HAP-1 (cell line): ENCODE data around the gene MTMR1.
A peak's percentile ranks its signal among the peaks of the same experiment; 100 is the strongest.

Experiments used
- DNase-seq, 2 experiments: peaks; one replicate each; pipeline ENCODE4 v3.0.0-alpha.2; 2016 to 2020; ENCODE audit warnings: low spot score in 2 of 2
- H3K27me3 ChIP-seq: fragments of 250-450 bp; sonication (Bioruptor Pico); 2 replicates; pipeline ENCODE4 v1.5.1; 2020; ENCODE audit warnings: low read depth, mild to moderate bottlenecking, moderate library complexity
- H3K36me3 ChIP-seq: fragments of 250-450 bp; sonication (Bioruptor Pico); replicated peaks from 2 replicates; pipeline ENCODE4 v1.5.1; 2020; ENCODE audit warnings: mild to moderate bottlenecking
- H3K4me1 ChIP-seq: fragments of 250-450 bp; sonication (Bioruptor Pico); 2 replicates; pipeline ENCODE4 v1.5.1; 2020; ENCODE audit warnings: mild to moderate bottlenecking
- H3K4me3 ChIP-seq: fragments of 250-450 bp; sonication (Bioruptor Pico); 2 replicates; pipeline ENCODE4 v1.5.1; 2020; ENCODE audit warnings: mild to moderate bottlenecking, moderate library complexity
- H3K9me3 ChIP-seq: fragments of 250-450 bp; sonication (Bioruptor Pico); 2 replicates; pipeline ENCODE4 v1.5.1; 2020; ENCODE audit warnings: mild to moderate bottlenecking, moderate library complexity
- in situ Hi-C: fragments of 300-500 bp; cut with MboI; formaldehyde crosslinking; loops from 3 replicates; pipeline ENCODE4 v1.14.3; 2020; ENCODE audit warnings: low sequenced_read_pairs, inconsistent platforms, mixed read lengths

The MTMR1 gene

DNA sequence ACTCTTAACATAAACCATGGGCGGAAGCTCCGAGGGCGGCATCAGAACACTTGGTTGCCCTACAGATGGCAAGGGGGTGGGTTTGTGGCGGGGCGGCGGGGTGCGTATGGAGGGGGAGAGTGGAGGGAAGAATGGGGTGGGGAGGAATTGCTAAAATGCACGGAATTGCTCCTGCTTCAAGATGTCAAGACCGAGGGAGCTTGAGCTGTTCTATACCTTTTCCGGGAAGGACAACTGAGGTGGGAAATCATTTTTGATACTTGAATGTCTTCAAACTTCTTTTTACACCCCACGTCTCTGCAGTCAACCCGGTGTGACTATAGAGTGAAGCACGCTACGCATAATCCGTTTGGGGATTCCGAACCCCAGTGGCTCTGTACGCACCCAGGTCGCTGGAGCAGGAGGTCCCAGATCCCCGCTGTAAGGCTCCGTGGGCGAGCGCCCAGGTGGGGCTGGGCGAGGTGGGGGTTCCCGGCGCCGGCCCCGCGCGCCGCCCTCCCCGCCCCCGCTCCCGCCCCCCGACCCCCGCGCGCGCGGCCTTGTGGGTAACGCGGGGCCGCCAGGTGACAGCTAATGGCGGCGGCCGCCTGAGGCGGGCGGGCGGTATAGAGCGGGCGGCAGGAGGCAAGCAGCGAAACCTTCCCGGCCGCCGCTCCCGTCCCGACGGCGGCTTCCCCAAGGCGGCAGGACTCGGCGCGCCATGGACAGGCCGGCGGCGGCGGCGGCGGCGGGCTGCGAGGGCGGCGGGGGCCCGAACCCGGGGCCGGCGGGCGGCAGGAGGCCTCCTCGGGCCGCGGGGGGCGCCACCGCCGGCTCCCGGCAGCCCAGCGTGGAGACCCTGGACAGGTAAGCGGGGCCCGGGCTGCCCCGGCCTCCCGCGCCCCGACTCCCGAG lies at the start of gene MTMR1:
Gene MTMR1 (plus strand): TSS at position 566 of the 894 bp plus-strand sequence. CDS start 135 bp downstream, at position 701.
- H3K9me3 ChIP-seq = no peaks in the 10 kb centered on the region
- DNase-seq = peak; percentile 28 to 68
- H3K27me3 ChIP-seq = no peaks in the 10 kb centered on the region
- no peaks in the 10 kb centered on the region; the same call in 1 of the 2 replicates for H3K36me3 ChIP-seq
- in situ Hi-C loops = loop anchor here (25.0 kb wide), 1 partner anchor 731 kb away; no protein-coding TSS in a partner anchor
- peak within 1 kb of the TSS; percentile 49 for H3K4me3 ChIP-seq
- H3K4me1 ChIP-seq = no peaks in the 10 kb centered on the region; the same call in 1 of the 2 replicates

- no peak for DNase-seq
- Histone ChIP-seq H3K4me1 (no peaks in the 10 kb centered on the region), H3K4me3 (no peak overlapping the region), H3K36me3 (no peaks in the 10 kb centered on the region), H3K27me3 (no peaks in the 10 kb centered on the region), H3K9me3 (no peaks in the 10 kb centered on the region)
- in situ Hi-C loops = no loop called here
Measured at GRCh38 chrX:150643958-150644357, 49.2 kb upstream of the MTMR1 start.

GRCh38 chrX:150644422-150644821 lies 48.8 kb upstream of the MTMR1 start:
- DNase-seq = no peak
- Histone ChIP-seq H3K4me1 (no peaks in the 10 kb centered on the region), H3K36me3 (no peaks in the 10 kb centered on the region), H3K27me3 (no peaks in the 10 kb centered on the region), H3K4me3 (no peak overlapping the region), H3K9me3 (no peaks in the 10 kb centered on the region)
- in situ Hi-C loops = no loop called here

GRCh38 chrX:150647331-150647730 lies 45.9 kb upstream of the MTMR1 start:
- in situ Hi-C loops = no loop called here
- Histone ChIP-seq H3K36me3 (no peaks in the 10 kb centered on the region), H3K9me3 (no peaks in the 10 kb centered on the region), H3K4me3 (no peak overlapping the region), H3K4me1 (no peaks in the 10 kb centered on the region), H3K27me3 (no peaks in the 10 kb centered on the region)
- DNase-seq = no peak

DNA sequence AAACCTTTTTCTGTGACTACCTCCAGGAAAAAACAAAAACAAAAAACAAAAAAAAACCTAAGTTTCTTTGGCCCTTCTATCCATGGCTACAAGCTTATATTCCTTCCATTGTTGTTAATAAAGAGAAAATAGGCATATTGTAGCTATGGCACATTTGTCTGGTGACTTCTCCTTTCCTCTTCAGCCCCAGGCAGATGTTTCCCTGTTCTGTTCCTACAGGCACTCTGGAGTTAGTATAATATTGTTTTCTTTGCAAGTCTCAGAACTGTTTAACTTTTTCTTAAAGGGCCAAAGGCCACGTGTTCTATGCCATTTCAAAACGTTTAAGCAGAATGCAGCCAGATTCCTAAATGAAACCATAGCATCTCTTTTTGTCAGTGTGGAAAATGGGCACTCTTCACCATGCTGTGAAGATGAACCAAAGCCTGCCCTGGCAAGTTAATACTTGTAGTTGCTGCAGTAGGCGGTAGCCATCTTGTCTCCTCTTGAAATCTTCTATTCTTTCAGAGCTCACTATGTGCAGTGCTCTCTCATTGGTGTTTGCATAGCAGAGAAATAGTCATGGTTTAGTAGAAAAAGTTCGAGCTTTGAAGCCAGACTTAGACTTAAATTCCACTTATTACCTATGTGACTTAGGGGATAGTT lies 44.8 kb upstream of the MTMR1 start:
- no peak for DNase-seq
- Histone ChIP-seq H3K4me1 (no peaks in the 10 kb centered on the region), H3K9me3 (no peaks in the 10 kb centered on the region), H3K36me3 (no peaks in the 10 kb centered on the region), H3K4me3 (no peak overlapping the region), H3K27me3 (no peaks in the 10 kb centered on the region)
- in situ Hi-C loops = no loop called here

DNA sequence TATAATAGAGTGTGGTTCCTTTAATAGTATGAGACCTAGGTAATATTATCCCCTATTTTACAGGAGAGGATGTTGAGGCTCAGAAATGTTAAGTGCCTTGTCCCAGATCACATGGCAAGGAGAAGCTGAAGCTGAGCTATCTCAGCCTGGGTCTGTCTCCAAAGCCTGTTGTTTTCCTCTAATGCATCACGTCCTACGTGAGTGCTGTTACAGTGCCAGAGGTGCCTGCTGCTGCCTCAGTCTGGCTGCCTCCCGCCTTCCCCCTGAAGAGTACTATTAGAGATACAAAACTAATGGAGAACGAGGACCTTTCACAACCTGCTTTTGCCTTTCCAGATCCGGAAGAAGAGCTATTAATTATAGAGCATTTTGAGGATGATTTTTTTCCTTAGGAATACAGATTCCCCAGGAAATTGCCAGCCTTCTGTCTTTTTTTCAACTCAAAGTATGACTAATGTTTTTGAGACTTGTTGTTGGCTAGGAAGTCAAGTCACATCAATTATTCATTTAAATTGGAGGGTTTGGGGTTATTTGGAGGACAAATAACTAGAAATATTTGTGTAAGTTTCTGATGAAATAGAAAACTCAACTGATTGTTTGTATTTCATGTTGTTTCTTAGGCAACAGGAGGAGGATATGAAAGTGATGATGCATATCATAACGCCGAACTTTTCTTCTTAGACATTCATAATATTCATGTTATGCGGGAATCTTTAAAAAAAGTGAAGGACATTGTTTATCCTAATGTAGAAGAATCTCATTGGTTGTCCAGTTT lies 43.9 kb upstream of the MTMR1 start:
- no peak overlapping the region for H3K4me3 ChIP-seq
- DNase-seq = no peak
- in situ Hi-C loops = no loop called here

GRCh38 chrX:150651906-150652305 lies 41.3 kb upstream of the MTMR1 start:
- no peak overlapping the region for H3K4me3 ChIP-seq
- in situ Hi-C loops = no loop called here
- no peaks in the 10 kb centered on the region for H3K4me1 ChIP-seq
- no peaks in the 10 kb centered on the region for H3K27me3 ChIP-seq
- no peak for DNase-seq
- H3K9me3 ChIP-seq = no peaks in the 10 kb centered on the region
- no peaks in the 10 kb centered on the region for H3K36me3 ChIP-seq

More for the DNA sequence above, 43.9 kb upstream of the MTMR1 start:
- Histone ChIP-seq H3K9me3 (no peaks in the 10 kb centered on the region), H3K27me3 (no peaks in the 10 kb centered on the region), H3K36me3 (no peaks in the 10 kb centered on the region), H3K4me1 (no peaks in the 10 kb centered on the region)

DNA sequence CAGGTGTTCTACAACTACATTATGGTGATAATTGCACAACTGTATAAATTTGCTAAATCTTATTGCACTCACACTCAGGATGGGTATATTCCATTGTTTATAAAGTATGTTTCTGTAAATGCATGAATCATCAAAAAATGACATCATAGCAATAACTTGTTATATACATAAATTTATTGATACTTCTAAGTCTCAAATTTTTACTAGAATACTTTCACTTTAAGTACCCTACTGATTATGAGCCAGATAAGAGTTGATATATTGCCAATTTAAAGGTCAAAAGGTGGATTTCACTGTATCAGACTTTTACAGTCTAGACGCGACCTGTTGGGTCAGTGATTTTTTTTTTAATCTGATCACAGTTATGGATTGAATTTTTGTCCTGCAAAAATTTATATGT lies 37.4 kb upstream of the MTMR1 start:
- in situ Hi-C loops = no loop called here
- no peaks in the 10 kb centered on the region for H3K36me3 ChIP-seq

DNA sequence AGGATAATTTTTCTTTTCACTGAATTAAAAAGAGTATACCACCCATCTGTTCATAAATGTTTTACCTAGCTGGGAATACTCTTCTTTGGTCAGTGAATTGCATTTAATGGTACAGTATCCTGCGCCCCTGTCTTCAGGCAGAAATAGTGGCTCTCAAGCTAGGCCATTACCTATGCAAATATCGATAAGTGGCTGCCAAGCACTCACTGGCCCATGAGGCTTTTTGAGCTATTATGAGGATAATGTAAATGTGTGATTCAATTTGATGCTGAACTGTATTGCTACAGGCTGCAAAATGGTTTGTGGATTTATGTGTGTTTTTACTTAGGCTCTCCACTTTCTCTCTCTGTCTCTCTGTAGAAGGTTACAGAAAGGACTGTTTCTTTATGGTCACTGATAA lies 30.1 kb upstream of the MTMR1 start:
- in situ Hi-C loops = no loop called here
- H3K4me1 ChIP-seq = peaks cover 6% of the 10 kb centered on the region
- no peak overlapping the region for H3K4me3 ChIP-seq
- H3K36me3 ChIP-seq = no peaks in the 10 kb centered on the region
- no peaks in the 10 kb centered on the region for H3K27me3 ChIP-seq
- H3K9me3 ChIP-seq = no peaks in the 10 kb centered on the region
- no peak for DNase-seq

More for the DNA sequence above, 37.4 kb upstream of the MTMR1 start:
- Histone ChIP-seq H3K27me3 (no peaks in the 10 kb centered on the region), H3K4me1 (no peaks in the 10 kb centered on the region), H3K4me3 (no peak overlapping the region), H3K9me3 (no peaks in the 10 kb centered on the region)
- no peak for DNase-seq

GRCh38 chrX:150664290-150664689 lies 28.9 kb upstream of the MTMR1 start:
- no peak overlapping the region for H3K4me3 ChIP-seq
- H3K36me3 ChIP-seq = no peaks in the 10 kb centered on the region
- H3K9me3 ChIP-seq = no peaks in the 10 kb centered on the region
- DNase-seq = no peak
- no peaks in the 10 kb centered on the region for H3K27me3 ChIP-seq
- peaks cover 6% of the 10 kb centered on the region for H3K4me1 ChIP-seq
- in situ Hi-C loops = no loop called here

- Histone ChIP-seq H3K27me3 (no peaks in the 10 kb centered on the region; the same call in 1 of the 2 replicates), H3K9me3 (no peaks in the 10 kb centered on the region), H3K4me3 (no peak overlapping the region), H3K4me1 (no peaks in the 10 kb centered on the region), H3K36me3 (no peaks in the 10 kb centered on the region)
- in situ Hi-C loops = loop anchor here (25.0 kb wide), 1 partner anchor 714 kb away; no protein-coding TSS in a partner anchor
- peak in 1 of 2 experiments; percentile 6 for DNase-seq
Measured at GRCh38 chrX:150676221-150676620, 17.0 kb upstream of the MTMR1 start.

- H3K4me3 ChIP-seq = no peak overlapping the region
- DNase-seq = peak in 1 of 2 experiments; percentile 28
- no peaks in the 10 kb centered on the region; the same call in 1 of the 2 replicates for H3K27me3 ChIP-seq
- no peaks in the 10 kb centered on the region for H3K4me1 ChIP-seq
- in situ Hi-C loops = loop anchor here (25.0 kb wide), 1 partner anchor 719 kb away; no protein-coding TSS in a partner anchor
- H3K9me3 ChIP-seq = no peaks in the 10 kb centered on the region
- H3K36me3 ChIP-seq = no peaks in the 10 kb centered on the region
Measured at GRCh38 chrX:150680974-150681373, 12.2 kb upstream of the MTMR1 start.

- H3K4me3 ChIP-seq = no peak overlapping the region
- no peaks in the 10 kb centered on the region for H3K9me3 ChIP-seq
- no peak for DNase-seq
- in situ Hi-C loops = loop anchor here (25.0 kb wide), 1 partner anchor 721 kb away; no protein-coding TSS in a partner anchor
- H3K27me3 ChIP-seq = no peaks in the 10 kb centered on the region; the same call in 1 of the 2 replicates
- H3K4me1 ChIP-seq = no peaks in the 10 kb centered on the region
- H3K36me3 ChIP-seq = no peaks in the 10 kb centered on the region
Measured at GRCh38 chrX:150683112-150683511, 10.1 kb upstream of the MTMR1 start.
